Vagina (tissue), 2 donors: ENCODE results near the gene AVPR1B. TPM values are rescaled to one million over a fixed set of nuclear protein-coding genes. Genes with fewer than 3 reads are reported as not detected.

Source experiments
- DNase-seq, 2 donors: peaks; one replicate each; pipeline ENCODE4 v3.0.0-alpha.2; 2017; ENCODE audit errors: extremely low spot score in 2 of 2
- H3K27ac ChIP-seq: fragments of 200-600 bp; sonication (generic); one replicate; pipeline ENCODE4 v1.5.1; 2019
- H3K27me3 ChIP-seq: fragments of 200-600 bp; sonication (generic); one replicate; pipeline ENCODE4 v1.5.1; 2019
- H3K36me3 ChIP-seq, 2 donors: fragments of 200-600 bp; sonication (generic); one replicate each; pipeline ENCODE4 v1.5.1; 2017 to 2019
- H3K4me1 ChIP-seq: fragments of 200-600 bp; sonication (generic); one replicate; pipeline ENCODE4 v1.5.1; 2019
- H3K4me3 ChIP-seq, 2 donors: fragments of 200-600 bp; sonication (generic); 1 replicate in 1 of 2; 2 replicates in 1 of 2; pipeline ENCODE4 v1.5.1; 2016 to 2019
- H3K9me3 ChIP-seq: fragments of 200-600 bp; sonication (generic); one replicate; pipeline ENCODE4 v1.5.1; 2019
- POLR2A ChIP-seq, 2 donors: fragments of 450-650 bp; IDR thresholded peaks; one replicate each; pipeline ENCODE4 v1.6.1; 2017; ENCODE audit warnings: antibody characterized with exemption in 2 of 2, mild to moderate bottlenecking in 2 of 2, moderate library complexity in 2 of 2
- POLR2AphosphoS5 ChIP-seq, 2 donors: sonication (generic); formaldehyde crosslinking; IDR thresholded peaks; one replicate each; pipeline ENCODE4 v1.9.0; 2017; ENCODE audit warnings: antibody characterized with exemption in 2 of 2, mild to moderate bottlenecking in 2 of 2, low read depth in 1 of 2; ENCODE audit not compliant: insufficient read depth in 1 of 2
- intact Hi-C: fragments of 100-400 bp; cut with DNase I; formaldehyde crosslinking; loops from one replicate; pipeline ENCODE4 v1.15.1; 2023
- total RNA-seq: library from RNA; depleted of rRNA; stranded (reverse); fragments of >200 nt; gene quantifications from one replicate; pipeline ENCODE4 v1.2.3, GENCODE V29; 2016
- TF ChIP-seq, protein P1 (sequence below), 3 experiments: fragments of 450-650 bp in 2 of 3; fragments of 200-600 bp in 1 of 3; sonication (generic) in 1 of 3; IDR thresholded peaks; one replicate each; pipeline ENCODE4 v1.5.1; 2017 to 2019; ENCODE audit warnings: antibody characterized with exemption in 3 of 3, mild to moderate bottlenecking in 2 of 3, moderate library complexity in 2 of 3

The AVPR1B gene
- total RNA-seq, 1 donor from 2014 or later, result not detected

DNA sequence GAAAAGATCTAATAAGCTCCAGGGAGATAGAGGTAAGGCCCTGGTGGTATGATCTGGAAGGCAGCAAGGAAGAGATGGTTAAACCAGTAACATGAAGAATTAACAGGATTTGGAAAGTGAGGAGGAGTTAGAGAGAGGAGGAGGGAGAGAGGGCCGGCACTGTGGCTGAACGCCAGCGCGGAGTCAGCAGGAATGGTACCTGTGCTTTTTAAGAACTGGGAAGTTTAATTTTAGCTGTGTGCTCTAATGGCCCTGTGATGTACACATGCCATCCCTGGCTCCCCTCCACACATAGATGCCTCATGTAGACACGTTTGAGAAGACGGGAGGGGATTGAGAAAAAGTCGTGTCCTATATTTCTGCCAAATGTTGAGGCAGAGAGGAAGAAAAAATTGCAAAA is 13.8 kb upstream of the AVPR1B start:
- no peaks in the 10 kb centered on the region for H3K27me3 ChIP-seq
- no peaks in the 10 kb centered on the region for H3K4me1 ChIP-seq
- H3K4me3 ChIP-seq, result no peak overlapping the region
- intact Hi-C loops, result no loop called here
- TF ChIP-seq POLR2A (IDR thresholded peaks at IDR 0.05) (no peak), POLR2AphosphoS5 (IDR thresholded peaks at IDR 0.05; ENCODE audit: insufficient read depth in 1 of 2, low read depth in 1 of 2) (no peak)
- TF ChIP-seq, protein P1, sequence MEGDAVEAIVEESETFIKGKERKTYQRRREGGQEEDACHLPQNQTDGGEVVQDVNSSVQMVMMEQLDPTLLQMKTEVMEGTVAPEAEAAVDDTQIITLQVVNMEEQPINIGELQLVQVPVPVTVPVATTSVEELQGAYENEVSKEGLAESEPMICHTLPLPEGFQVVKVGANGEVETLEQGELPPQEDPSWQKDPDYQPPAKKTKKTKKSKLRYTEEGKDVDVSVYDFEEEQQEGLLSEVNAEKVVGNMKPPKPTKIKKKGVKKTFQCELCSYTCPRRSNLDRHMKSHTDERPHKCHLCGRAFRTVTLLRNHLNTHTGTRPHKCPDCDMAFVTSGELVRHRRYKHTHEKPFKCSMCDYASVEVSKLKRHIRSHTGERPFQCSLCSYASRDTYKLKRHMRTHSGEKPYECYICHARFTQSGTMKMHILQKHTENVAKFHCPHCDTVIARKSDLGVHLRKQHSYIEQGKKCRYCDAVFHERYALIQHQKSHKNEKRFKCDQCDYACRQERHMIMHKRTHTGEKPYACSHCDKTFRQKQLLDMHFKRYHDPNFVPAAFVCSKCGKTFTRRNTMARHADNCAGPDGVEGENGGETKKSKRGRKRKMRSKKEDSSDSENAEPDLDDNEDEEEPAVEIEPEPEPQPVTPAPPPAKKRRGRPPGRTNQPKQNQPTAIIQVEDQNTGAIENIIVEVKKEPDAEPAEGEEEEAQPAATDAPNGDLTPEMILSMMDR (IDR thresholded peaks at IDR 0.05), result no peak
- no peaks in the 10 kb centered on the region for H3K9me3 ChIP-seq
- DNase-seq, result no peak
- H3K27ac ChIP-seq, result no peak overlapping the region
- no peaks in the 10 kb centered on the region for H3K36me3 ChIP-seq

DNA sequence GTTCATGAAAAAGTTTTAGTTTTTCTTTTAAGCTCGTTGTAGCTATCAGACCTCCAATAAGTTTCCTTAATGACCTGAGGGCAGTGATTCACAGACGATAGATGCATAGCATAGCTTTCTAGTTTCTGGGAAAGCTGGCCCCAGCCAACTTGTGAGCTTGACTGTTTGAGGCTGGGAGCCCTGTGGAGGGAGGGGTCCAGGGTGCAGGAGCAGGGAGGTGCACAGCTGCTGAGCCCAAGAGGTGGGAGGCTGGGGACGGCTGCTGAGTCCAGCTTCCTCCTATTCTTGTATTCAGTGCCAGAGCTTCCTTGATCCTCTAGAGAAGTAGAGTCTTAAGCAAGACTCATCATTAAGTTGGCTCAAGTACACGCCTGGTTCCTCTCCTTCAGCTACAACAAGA is 11.0 kb upstream of the AVPR1B start:
- Histone ChIP-seq H3K9me3 (no peaks in the 10 kb centered on the region), H3K27ac (no peak overlapping the region), H3K36me3 (no peaks in the 10 kb centered on the region), H3K4me3 (no peak overlapping the region), H3K27me3 (no peaks in the 10 kb centered on the region), H3K4me1 (no peaks in the 10 kb centered on the region)
- intact Hi-C loops, result no loop called here
- DNase-seq, result no peak
- TF ChIP-seq, protein P1 (IDR thresholded peaks at IDR 0.05), result no peak
- TF ChIP-seq POLR2A (IDR thresholded peaks at IDR 0.05), result no peak
- no peak for TF ChIP-seq POLR2AphosphoS5 (IDR thresholded peaks at IDR 0.05; ENCODE audit: insufficient read depth in 1 of 2, low read depth in 1 of 2)

DNA sequence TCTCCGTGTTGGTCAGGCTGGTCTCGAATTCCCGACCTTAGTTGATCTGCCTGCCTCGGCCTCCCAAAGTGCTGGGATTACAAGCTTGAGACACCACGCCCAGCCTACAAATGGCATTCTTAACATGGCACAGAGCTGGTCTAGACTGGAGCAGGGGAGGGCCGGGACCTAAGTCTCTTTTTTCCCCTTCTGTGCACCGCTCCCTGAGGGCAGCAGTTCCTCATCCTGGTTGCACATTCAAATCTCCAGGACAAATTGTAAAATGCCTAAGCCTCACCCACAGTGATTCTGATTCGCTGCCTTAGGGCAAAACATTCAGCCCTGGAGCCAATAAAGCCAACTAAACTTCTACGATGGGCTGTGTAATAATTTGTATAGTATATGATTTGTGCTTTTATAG is 10.1 kb upstream of the AVPR1B start:
- no peaks in the 10 kb centered on the region for H3K9me3 ChIP-seq
- H3K27me3 ChIP-seq, result no peaks in the 10 kb centered on the region
- intact Hi-C loops, result no loop called here
- no peak for TF ChIP-seq POLR2AphosphoS5 (IDR thresholded peaks at IDR 0.05; ENCODE audit: insufficient read depth in 1 of 2, low read depth in 1 of 2)
- TF ChIP-seq, protein P1 (IDR thresholded peaks at IDR 0.05), result no peak
- no peak for TF ChIP-seq POLR2A (IDR thresholded peaks at IDR 0.05)
- no peak overlapping the region for H3K4me3 ChIP-seq
- H3K36me3 ChIP-seq, result no peaks in the 10 kb centered on the region
- no peak overlapping the region for H3K27ac ChIP-seq
- H3K4me1 ChIP-seq, result no peaks in the 10 kb centered on the region
- peak in 1 of 2 donors; percentile 34 for DNase-seq

DNA sequence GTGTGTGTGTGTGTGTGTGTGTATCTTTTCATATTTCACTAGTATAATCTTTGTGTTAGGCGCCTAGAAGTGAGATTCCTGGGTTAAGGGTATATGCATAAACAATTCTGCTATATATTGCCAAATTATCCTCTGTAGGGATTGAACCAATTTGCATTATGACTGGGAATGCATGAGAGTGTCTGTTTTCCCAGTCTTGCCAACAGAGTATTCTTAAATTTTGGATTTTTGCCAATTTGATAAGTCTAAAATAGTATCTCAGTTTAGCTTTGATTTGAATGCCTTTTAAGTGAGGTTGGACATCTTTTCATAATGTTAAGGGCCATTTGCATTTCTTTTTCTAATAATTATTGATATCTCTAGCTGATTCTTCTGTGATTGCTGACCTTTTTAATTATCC is 8.2 kb upstream of the AVPR1B start:
- DNase-seq, result no peak
- intact Hi-C loops, result no loop called here
- Histone ChIP-seq H3K9me3 (no peaks in the 10 kb centered on the region), H3K4me1 (no peaks in the 10 kb centered on the region), H3K27me3 (no peaks in the 10 kb centered on the region), H3K4me3 (no peak overlapping the region), H3K27ac (no peak overlapping the region), H3K36me3 (no peaks in the 10 kb centered on the region)
- TF ChIP-seq POLR2A (IDR thresholded peaks at IDR 0.05) (no peak), POLR2AphosphoS5 (IDR thresholded peaks at IDR 0.05; ENCODE audit: insufficient read depth in 1 of 2, low read depth in 1 of 2) (no peak)
- TF ChIP-seq, protein P1 (IDR thresholded peaks at IDR 0.05), result no peak

DNA sequence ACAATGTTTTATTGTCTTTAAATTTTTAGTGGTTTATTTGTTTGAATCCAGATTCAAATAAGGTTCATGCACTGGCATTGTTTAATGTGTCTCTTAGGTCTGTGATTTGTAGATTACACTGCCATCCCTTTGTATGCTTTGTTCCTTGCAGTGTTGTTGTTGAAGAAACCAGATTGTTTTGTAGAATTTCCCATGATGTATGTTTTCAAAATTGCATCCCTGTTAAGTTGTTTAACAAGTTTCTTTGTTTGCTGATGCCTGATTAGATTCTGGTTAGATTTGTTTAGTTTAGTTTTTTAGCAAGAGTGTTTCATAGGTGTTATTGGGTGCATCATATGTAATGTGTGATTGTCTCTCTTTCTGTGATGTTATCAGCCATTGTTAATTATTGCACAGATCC is 5.5 kb upstream of the AVPR1B start:
- TF ChIP-seq, protein P1 (IDR thresholded peaks at IDR 0.05), result no peak
- TF ChIP-seq POLR2AphosphoS5 (IDR thresholded peaks at IDR 0.05; ENCODE audit: insufficient read depth in 1 of 2, low read depth in 1 of 2) (no peak), POLR2A (IDR thresholded peaks at IDR 0.05) (no peak)
- no peaks in the 10 kb centered on the region for H3K27me3 ChIP-seq
- DNase-seq, result no peak
- H3K4me3 ChIP-seq, result no peak overlapping the region
- no peaks in the 10 kb centered on the region for H3K36me3 ChIP-seq
- intact Hi-C loops, result no loop called here
- no peak overlapping the region for H3K27ac ChIP-seq
- H3K9me3 ChIP-seq, result no peaks in the 10 kb centered on the region
- H3K4me1 ChIP-seq, result peaks cover 4% of the 10 kb centered on the region
